ENCODE data around the gene PTBP2.

- no peak for TF ChIP-seq CBX3 (IDR thresholded peaks at IDR 0.05; ENCODE audit: low read depth)
- no peak for TF ChIP-seq POLR2AphosphoS5 (IDR thresholded peaks at IDR 0.05; ENCODE audit: low read depth, low read length)
- TF ChIP-seq ZBTB33 (IDR thresholded peaks at IDR 0.05; ENCODE audit: extremely low read depth, insufficient replicate concordance, low read length): no peak
- no peak for TF ChIP-seq CTCF (IDR thresholded peaks at IDR 0.05 in 2 of 3, conservative IDR thresholded peaks at IDR 0.05 in 1 of 3; ENCODE audit: borderline replicate concordance in 1 of 3, insufficient read depth in 1 of 3, low read depth in 2 of 3, low read length in 2 of 3)
- TF ChIP-seq MAX (IDR thresholded peaks at IDR 0.05): no peak
- no peak for TF ChIP-seq EZH2phosphoT487 (IDR thresholded peaks at IDR 0.05; ENCODE audit: borderline replicate concordance)
- TF ChIP-seq SP1 (IDR thresholded peaks at IDR 0.05; ENCODE audit: low read depth): no peak
- no peak for TF ChIP-seq RAD21 (IDR thresholded peaks at IDR 0.05; ENCODE audit: low read depth)
- no peak for TF ChIP-seq POLR2A (IDR thresholded peaks at IDR 0.05; ENCODE audit: borderline replicate concordance, extremely low read depth, insufficient read depth, insufficient read length)
Observed at GRCh38 chr1:96772972-96773371, 51.4 kb downstream of the PTBP2 start.

Data from HCT116 (cell line).